GM12878 (cell line): ENCODE data around the gene GLI1. TPM values are rescaled to one million over a fixed set of nuclear protein-coding genes. Genes with fewer than 3 reads are reported as not detected.

Experiments used
- CEBPZ ChIP-seq: fragments of 150-350 bp; IDR thresholded peaks from 2 replicates; pipeline ENCODE4 v1.6.1; 2016; ENCODE audit warnings: low read depth, low read length
- E2F4 ChIP-seq: IDR thresholded peaks from 2 replicates; pipeline ENCODE4 v1.6.1; 2012; ENCODE audit warnings: low read depth, low read length, improper control_type of control experiment
- EZH2 ChIP-seq: IDR thresholded peaks from 2 replicates; pipeline ENCODE4 v1.6.1; 2012; ENCODE audit warnings: low read depth, mild to moderate bottlenecking, control low read depth, inconsistent platforms, low read length, borderline replicate concordance; ENCODE audit not compliant: control insufficient read depth
- HDAC2 ChIP-seq: fragments of 200-600 bp; sonication (generic); IDR thresholded peaks from 2 replicates; pipeline ENCODE4 v1.6.1; 2017
- MEF2A ChIP-seq: IDR thresholded peaks from 2 replicates; pipeline ENCODE4 v1.6.1; 2011; ENCODE audit warnings: low read depth, mild to moderate bottlenecking, low read length, moderate library complexity; ENCODE audit not compliant: insufficient read depth
- MYB ChIP-seq: fragments of 150-350 bp; IDR thresholded peaks from 2 replicates; pipeline ENCODE4 v1.6.1; 2014; ENCODE audit warnings: mild to moderate bottlenecking, low read depth, low read length, borderline replicate concordance
- NFIC ChIP-seq: IDR thresholded peaks from 2 replicates; pipeline ENCODE4 v1.6.1; 2012; ENCODE audit warnings: low read depth, mild to moderate bottlenecking, inconsistent platforms, low read length, moderate library complexity
- NFYB ChIP-seq: IDR thresholded peaks from 2 replicates; pipeline ENCODE4 v1.6.1; 2011; ENCODE audit warnings: low read depth, mild to moderate bottlenecking, low read length, improper control_type of control experiment, moderate library complexity; ENCODE audit not compliant: insufficient read depth
- PBX3 ChIP-seq: IDR thresholded peaks from 2 replicates; pipeline ENCODE4 v1.6.1; 2011; ENCODE audit warnings: mild to moderate bottlenecking, low read depth, low read length, moderate library complexity; ENCODE audit not compliant: insufficient replicate concordance
- RAD21 ChIP-seq: IDR thresholded peaks from 2 replicates; pipeline ENCODE4 v1.6.1; 2011; ENCODE audit warnings: mild to moderate bottlenecking, low read depth, low read length, moderate library complexity; ENCODE audit not compliant: insufficient read depth
- RBBP5 ChIP-seq: fragments of 200-600 bp; sonication (generic); conservative IDR thresholded peaks from 2 replicates; pipeline ENCODE4 v1.6.1; 2016
- SMAD1 ChIP-seq: fragments of 450-650 bp; IDR thresholded peaks from 2 replicates; pipeline ENCODE4 v1.6.1; 2018; ENCODE audit warnings: mild to moderate bottlenecking, low read depth; ENCODE audit not compliant: partially characterized antibody
- SP1 ChIP-seq: IDR thresholded peaks from one replicate; pipeline ENCODE4 v1.6.1; 2011; ENCODE audit warnings: low read depth, low read length
- SREBF1 ChIP-seq: IDR thresholded peaks from 2 replicates; pipeline ENCODE4 v1.6.1; 2012; ENCODE audit warnings: mild to moderate bottlenecking, low read length
- STAT1 ChIP-seq: fragments of 450-650 bp; conservative IDR thresholded peaks from 2 replicates; pipeline ENCODE4 v1.6.1; 2014; ENCODE audit warnings: antibody characterized with exemption, mild to moderate bottlenecking
- TARDBP ChIP-seq: IDR thresholded peaks from 2 replicates; pipeline ENCODE4 v1.6.1; 2016; ENCODE audit warnings: borderline replicate concordance
- TCF3 ChIP-seq: IDR thresholded peaks from 2 replicates; pipeline ENCODE4 v1.6.1; 2012; ENCODE audit warnings: low read depth, mild to moderate bottlenecking, low read length, borderline replicate concordance; ENCODE audit not compliant: insufficient read depth
- ZBTB4 ChIP-seq: fragments of 450-650 bp; formaldehyde crosslinking; IDR thresholded peaks from 2 replicates; pipeline ENCODE4 v1.4.0; 2022; ENCODE audit warnings: mild to moderate bottlenecking, moderate library complexity
- ZNF217 ChIP-seq: fragments of 450-650 bp; IDR thresholded peaks from 2 replicates; pipeline ENCODE4 v1.6.1; 2017; ENCODE audit warnings: antibody characterized with exemption, mild to moderate bottlenecking
- ZNF622 ChIP-seq: fragments of 450-650 bp; IDR thresholded peaks from 2 replicates; pipeline ENCODE4 v1.6.1; 2017; ENCODE audit warnings: mild to moderate bottlenecking, inconsistent platforms
- ZSCAN29 ChIP-seq: fragments of 450-650 bp; IDR thresholded peaks from 2 replicates; pipeline ENCODE4 v1.6.1; 2017; ENCODE audit warnings: mild to moderate bottlenecking, moderate library complexity
- polyA plus RNA-seq, 11 experiments: library from polyadenylated mRNA; depleted of rRNA in 4 of 11; unstranded in 6 of 11; stranded (reverse) in 5 of 11; fragments of >200 nt; fragmentation: Nextera tagmentation in 4 of 11; fragmentation: Illumina TruSeq in 1 of 11; extraction: Ambion mirVana in 4 of 11; extraction: Trizol in 1 of 11; gene quantifications; 1 replicate in 1 of 11; 2 replicates in 10 of 11; pipeline versions ENCODE4 v1.2.1 to v1.2.3, GENCODE V29; 2011 to 2016; ENCODE audit warnings: inconsistent platforms in 2 of 11, missing spikeins in 2 of 11, low read depth in 1 of 11
- total RNA-seq, 4 experiments: library from RNA; depleted of rRNA in 3 of 4; stranded (reverse); fragments of >200 nt in 3 of 4; fragmentation: Illumina TruSeq in 1 of 4; extraction: Trizol in 1 of 4; gene quantifications; 2 replicates each; pipeline versions ENCODE4 v1.2.1 to v1.2.3, GENCODE V29; 2013 to 2021

GLI1 gene
- total and polyA plus RNA-seq, 10 of the 15 experiments (the other 5 are each of a cell fraction or from before 2014, with no cell fraction given) = 0.27 to 1.2 (median 0.49) TPM

GRCh38 chr12:57459055-57459749 lies 383 bp upstream of the GLI1 start (continued):
- TF ChIP-seq PBX3 = no peak
- TF ChIP-seq MEF2A = no peak
- TF ChIP-seq EZH2 = no peak
- TF ChIP-seq STAT1 = no peak; the same call in 1 of the 2 replicates
- no peak for TF ChIP-seq SREBF1
- no peak for TF ChIP-seq MYB
- TF ChIP-seq SP1 = peak; percentile 88
- no peak for TF ChIP-seq HDAC2
- TF ChIP-seq TCF3 = no peak
- TF ChIP-seq ZBTB4 (CRISPR knock-in tag) = no peak
- TF ChIP-seq ZNF217 = 0 out of 2 replicates have a peak, but pooled peaks have one; percentile 41
- TF ChIP-seq NFYB = no peak
- TF ChIP-seq NFIC = no peak
- no peak for TF ChIP-seq CEBPZ
- peak; percentile 85 for TF ChIP-seq ZSCAN29
- TF ChIP-seq SMAD1 = no peak
- TF ChIP-seq E2F4 = no peak
- no peak for TF ChIP-seq ZNF622
- no peak for TF ChIP-seq RBBP5
- 0 out of 2 replicates have a peak, but pooled peaks have one; percentile 27 for TF ChIP-seq TARDBP
- TF ChIP-seq RAD21 = peak; percentile 89
